HG02588 (cell line): ENCODE results near the gene RAD9A.

ENCODE experiments used
- ATAC-seq: cut with Tn5 transposase; IDR thresholded peaks from one replicate; pipeline ENCODE4 v1.9.1; 2021; ENCODE audit warnings: mild to moderate bottlenecking, moderate library complexity; ENCODE audit not compliant: unreplicated experiment

The RAD9A gene

DNA sequence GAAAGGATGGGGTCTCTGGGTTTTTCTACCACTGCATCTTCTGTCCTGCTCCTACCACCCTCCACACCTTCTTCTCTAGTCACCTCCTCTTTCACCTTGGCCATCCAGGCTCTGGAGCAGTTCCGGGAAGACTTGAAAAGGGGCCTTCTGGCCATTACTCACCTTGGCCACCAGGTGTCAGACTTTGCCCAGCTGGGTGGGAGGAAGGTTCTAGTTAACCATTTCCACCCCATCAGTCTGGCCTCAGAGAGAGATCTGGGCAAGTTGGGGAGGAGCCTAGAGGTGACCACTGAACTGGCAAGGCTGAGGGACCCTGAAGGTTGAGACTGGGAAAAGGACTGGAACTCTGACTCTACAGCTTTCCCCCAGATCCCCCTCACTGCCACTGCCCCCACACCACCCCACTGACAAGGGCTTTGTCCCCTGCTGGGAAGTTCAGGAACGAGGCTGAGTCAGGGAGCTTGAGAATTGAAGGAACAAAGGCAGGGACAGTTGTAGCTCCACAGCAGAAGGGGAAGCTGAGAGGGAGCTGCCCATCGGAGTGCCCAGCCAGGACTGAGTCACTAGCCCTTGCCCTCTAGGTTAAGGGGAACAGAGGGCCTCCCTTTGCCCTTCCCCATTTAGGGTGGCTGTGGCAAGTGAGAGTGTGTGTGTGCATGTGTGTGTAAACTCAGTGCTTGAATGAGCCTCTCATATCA is 34.8 kb upstream of the RAD9A start:
- no peak for ATAC-seq

DNA sequence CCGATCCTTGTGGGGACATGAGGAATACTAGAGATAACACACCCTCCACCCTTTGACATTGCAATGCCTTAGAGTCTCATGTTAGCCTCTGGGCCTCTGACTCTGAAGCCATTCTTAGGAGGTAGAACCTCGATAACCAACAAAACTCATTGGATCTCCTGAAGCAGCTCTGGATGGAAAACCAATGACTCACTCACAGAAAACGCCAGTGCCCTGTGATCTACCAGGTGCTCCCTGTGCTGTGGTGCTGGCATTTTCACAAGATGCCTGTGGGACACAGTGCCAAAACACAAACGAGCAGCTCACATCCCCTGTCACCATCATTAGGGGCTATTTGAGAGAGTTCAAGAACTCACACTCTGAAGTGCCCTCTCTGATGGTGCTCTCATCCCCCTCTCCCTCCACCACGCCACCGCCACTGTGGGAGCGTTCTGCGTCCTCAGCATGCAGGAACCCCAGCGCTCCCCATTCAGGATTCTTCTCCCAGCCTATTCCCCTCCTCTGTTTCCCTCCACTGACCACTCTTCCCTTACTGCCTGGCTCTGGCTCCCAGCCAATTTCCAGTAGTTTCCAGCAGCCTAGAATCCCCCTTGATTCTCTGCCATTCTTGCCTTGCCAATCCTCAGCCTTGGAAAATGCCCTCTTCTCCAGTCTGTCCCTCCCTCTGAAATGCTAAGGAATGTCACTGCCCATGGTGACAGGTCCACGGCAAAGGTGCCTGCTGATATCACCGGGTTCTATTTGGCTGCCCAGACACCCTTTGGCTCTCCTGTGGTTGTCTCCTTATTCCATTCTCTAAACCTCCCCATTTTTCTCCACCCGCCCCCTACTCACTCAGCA is 33.7 kb upstream of the RAD9A start:
- no peak for ATAC-seq

DNA sequence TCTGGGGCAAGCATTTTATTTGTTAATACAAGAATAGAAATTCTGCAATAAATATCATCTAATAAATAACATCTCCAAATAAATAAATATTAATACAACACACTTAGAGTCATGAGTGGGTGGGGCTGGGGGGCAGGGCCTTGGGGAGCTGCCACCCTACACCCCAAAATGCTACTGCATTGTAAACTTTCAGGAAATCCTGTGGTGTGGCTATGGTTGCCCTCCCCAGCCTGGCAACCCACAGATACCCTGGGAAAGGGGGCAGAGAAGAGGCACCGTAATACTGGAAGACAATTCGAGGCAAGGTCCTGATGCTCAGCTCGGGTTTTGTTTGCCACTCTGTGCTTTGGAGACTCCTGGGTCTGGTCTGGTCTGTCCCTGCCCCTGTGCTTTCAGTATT is 27.6 kb upstream of the RAD9A start:
- ATAC-seq, result no peak

DNA sequence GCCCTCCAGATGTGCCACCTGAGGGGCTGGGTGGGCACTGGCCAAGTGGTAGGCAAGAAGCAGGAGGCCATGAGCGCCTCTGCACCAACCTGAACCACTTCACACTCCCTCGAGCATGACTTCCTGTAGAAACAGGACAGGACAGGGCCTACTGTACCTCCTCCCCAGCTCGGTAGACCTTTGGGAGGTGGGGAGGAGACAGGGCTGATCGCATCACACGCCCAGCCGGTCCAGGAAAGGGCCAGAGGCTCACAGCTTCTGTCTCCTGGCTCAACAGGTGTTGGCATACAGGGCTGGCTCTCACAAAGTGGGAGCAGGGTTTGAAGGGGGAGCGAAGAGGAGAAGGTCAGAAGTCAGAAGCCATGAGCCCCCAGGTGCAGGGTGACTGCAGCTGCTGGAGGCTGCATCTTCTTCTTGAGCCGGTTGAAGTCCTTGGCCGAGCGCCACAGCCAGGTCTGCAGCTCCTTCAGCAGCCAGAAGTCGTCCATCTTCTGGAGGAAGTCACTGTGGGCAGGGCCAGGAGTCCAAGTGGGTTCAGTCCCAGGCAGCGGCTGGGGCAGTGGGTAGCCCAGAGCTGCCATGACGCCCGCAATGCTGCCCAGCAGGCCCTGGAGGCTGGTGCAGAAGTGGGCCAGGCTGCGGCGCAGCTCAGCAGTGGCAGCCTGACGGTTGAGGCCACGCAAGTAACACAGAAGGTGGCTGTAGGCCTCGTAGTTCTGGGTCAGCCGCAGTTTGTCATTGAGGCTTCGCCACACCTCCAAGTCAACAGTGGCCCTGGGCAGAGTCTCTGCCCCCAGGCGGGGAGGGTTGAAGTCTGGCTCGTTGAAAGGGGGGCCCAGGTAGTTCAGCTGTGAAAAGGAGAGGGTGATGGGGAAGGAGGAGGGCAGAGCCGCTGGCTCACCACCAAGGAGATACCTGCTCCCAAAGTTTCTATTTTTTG is 26.7 kb upstream of the RAD9A start:
- no peak for ATAC-seq

DNA sequence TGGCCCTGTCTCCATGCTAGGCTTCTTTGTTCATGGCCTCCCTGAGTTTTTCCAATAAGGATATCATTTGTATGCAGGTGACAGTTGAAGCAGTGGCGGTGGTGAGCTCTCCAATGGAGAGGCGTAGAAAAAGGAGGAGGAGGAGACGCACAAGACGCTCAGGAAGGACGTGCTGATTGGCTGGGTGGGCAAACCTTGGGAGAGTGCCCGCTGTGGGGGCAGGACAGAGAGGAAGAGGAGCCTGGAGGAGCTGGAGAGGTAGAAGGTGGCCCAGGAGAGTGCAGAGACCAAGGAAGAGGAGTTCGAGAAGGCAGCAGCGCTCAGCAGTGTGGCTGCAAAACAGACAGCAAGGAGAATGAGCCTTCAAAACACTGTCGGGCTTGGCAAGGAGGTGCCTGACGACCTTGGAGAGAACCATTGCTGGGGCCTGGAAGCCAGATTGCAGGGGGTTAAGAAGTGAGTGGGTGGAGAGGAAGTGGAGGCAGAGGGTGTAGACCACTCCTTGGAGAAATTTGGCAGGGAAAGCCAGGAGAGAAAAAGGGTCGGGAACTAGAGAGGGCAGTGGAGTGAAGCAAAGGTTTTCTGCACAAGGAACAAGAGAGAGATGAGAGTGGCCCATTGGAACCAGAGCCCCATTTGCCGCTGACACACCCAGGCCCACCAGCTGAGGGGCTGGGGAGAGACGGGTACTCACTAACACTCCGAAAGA is 25.9 kb upstream of the RAD9A start:
- no peak for ATAC-seq

DNA sequence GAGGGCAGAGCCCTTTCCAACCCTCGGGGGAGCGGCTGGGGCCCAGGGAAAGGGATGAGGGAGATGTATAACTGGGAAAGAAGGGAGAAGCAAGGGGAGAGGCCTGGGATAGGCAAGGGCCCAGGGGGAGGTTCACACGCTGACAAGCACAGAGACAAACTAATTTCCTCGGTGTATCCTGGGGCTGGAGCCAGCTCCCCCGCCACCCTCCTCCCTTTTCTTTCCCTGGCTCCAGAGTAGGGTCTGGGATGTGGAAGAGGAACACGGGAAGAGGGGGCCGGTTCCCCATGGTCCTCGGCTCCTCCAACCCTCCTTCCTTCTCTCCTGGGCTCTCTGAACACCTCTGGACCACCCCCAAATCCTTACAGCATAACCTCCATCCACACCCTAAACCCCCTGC is 25.2 kb upstream of the RAD9A start:
- ATAC-seq, result no peak

DNA sequence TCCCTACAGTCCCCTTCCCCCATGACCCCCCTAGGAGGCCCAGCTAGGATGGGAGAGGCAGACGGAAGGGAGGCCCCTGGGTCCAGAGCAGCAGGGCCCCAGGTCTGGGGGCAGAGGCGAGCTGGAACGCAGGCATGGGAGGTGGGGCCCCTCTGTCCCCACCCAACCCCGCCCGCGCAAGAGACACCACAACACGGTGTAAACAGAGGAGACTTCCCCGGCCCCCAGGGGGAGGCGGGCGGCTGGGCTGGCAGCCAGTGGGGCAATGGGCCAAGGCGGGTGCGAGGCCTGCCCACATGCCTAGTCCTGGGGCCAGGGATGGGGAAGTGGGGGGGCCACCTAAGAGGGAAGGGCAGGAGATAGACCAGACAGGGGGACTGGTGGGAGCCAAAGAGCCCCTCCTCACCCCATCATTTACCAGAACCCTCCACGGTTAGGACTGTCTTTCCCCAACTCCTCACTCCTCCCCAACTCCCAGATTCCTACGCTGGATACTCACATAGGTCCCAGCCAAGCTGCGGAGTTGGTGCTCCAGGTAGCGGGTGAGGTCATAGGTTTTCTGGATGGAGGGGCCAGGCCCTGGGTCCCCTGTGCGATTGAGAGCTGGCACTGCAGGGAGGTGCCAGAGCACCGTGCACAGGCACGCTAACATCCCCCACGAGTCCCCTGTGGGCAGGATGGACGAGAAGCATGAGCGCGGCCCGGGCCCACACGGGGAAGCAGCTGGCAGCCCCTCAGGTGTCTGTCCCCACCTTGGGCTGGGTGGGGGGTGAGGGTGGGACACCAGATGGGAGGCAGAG is 24.6 kb upstream of the RAD9A start:
- no peak for ATAC-seq

DNA sequence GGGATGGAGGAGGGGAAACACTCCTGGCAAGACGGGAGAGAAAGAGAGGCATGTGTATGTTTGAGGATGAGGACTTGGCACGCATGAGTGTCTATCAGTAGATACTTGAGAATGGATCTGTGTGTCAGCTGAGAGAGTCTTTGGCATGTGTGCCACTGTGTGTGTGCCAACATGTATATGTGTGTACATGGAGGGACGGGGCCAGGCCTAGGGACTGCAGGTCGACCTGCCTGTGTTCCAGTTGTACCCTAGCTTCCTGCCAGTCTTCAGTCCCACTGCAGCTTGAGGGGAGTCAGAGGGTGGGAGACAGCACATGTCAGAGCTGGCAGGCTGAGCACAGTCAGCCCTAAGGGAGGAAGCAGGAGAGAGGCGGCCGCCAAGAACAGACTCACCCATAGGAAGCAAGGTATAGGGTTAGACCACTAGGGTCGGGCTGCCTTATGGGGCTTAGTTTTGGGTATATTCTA is 24.0 kb upstream of the RAD9A start:
- ATAC-seq, result no peak

DNA sequence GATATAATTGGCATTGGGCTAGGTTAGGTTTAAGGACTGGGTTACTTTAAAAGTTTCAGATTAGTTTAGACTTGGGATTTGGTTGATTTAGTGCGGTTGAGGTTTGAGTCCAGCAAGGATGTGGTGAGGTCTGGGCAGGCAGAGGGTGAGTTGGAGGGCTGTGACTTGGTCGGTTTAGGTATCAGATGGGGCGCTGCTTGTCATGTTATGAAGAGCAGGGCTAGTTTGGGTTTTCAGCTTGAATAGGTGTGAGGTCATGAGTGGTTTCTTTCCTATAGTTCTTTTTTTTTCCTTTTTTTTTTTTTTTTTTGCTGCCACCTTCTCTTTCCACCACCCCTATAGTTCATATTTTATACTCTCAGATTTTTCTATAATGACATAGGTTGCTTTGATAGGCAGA is 23.2 kb upstream of the RAD9A start:
- ATAC-seq, result no peak

DNA sequence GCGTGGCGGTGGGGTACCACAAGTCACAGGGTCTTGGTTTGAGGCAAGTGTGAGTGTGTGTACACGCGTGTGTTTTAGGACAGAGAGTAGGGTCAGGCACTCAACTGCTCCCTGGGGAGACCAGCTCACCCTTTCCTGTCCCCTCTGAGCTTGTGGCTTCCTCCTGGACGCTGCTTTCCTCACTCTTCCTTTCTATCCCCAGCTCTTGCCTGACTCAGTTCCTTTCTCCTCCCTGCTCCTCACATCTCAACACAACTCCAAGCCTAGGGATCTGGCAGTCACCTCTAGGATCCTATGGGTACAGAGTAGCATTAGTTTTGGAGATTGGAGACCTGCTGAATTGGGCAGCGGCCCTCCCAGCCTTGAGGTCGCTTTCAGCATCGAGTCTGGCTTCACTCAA is 22.5 kb upstream of the RAD9A start:
- no peak for ATAC-seq

DNA sequence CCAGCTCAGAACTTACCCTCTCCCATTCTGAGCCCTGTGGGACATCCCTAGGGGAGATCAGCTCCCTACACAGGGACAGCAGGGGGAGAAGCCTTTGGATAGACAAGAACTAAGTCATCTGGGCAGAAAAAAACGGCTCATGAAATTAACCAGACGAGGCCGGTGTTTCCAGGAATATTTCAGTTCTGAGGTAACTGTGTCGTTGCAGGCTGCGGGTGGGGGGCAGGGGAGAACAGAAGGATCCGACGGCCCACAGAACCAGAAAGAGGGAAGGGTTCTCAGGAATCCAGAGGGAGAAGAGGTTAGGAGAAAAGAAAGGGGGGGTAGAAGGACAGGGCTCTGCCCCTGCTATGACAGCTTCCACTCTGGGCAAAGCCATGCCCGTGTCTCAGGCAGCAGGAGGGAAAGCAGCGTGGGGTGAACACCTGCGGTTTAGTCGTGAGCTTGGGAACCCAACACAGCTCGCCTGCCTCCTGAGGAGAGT is 21.9 kb upstream of the RAD9A start:
- ATAC-seq, result no peak

DNA sequence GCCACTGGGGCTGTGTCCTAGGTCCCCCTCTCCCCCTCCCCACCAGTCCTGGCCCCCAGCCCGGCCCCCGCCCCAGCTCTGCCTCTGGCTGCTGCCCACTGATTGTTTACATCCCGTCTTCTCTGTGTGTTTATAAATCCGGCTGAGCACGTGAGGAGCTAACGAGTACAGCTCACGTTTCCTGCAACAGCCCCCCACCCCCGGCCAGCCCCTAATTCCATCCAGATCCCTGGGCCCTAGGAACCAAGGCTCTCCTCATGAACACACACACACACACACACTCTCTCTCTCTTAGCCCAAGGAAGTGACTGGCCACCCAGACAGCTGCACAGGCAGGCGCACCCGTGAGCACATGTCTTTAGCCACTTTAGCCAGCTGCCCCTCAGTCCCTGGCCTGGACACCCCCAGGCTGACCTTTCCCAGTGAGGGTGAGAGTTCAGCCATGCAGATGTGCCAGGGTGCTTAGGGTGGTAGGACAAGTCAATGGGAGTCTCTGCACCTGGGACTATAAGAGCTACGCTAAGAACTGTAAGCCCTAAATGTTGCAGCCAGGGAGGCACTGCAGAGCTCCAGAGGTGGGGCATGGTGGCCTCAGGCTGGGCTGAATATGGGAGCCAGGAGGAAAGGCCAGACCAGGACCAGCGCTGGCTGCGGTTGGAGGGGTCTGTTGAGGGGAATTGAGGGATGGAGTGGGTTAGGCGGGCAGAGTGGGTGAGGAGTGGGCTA is 21.3 kb upstream of the RAD9A start:
- ATAC-seq, result no peak

DNA sequence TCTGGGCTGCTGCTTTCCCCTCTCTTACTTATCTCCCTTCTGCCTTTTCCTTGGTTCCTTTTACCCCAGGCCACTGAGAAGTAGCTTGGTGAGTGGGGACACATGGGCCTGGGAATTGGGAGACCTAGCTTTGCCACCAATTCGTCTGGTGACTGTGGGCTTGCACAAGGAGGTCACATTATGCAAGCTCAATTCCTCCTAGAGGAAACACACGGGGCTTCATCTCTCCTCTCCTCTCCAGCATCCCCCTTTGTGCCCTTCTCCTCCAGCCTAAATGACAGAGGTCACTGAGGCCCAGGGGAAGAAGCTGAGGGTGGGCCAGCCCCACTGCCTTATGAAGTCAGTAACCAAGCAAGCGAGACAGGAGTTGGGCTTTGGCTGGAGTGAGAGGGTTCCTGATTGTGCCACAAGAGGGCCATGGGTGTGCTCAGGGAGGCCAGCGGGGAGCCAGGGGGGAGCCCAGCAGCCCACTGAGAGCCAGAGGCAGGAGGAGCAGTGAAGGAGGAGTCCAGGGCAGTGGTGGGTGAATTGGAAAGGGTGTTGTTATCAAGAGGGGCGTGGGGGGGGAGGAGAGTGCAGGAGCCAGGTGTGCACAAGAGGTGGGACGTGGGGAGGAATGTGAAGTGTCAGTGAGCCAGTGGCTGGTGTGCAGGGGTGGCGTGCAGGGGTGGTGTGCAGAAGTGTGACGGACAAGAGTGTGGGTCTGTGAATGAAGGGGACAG is 20.4 kb upstream of the RAD9A start:
- ATAC-seq, result no peak

DNA sequence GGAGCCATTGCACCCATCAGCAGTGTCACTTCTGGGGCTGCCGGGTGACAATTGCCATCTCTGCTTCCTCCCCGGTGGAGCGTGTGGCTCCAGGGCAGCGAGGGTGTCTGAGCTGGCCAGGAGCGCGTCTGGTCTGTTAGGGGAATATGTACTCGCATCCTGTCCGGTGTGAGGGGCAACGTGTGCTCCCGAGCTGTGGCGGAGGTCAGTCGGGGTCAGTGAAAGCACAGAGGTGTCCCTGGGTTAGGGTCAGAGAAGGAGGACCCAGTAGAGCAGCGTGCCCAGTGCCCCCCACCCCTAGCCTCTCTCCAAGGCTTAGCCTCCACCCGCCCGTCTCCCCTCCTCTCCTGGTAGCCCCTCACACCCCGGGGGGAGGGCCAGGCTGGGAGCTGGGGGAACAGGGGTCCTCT is 19.9 kb upstream of the RAD9A start:
- no peak for ATAC-seq

DNA sequence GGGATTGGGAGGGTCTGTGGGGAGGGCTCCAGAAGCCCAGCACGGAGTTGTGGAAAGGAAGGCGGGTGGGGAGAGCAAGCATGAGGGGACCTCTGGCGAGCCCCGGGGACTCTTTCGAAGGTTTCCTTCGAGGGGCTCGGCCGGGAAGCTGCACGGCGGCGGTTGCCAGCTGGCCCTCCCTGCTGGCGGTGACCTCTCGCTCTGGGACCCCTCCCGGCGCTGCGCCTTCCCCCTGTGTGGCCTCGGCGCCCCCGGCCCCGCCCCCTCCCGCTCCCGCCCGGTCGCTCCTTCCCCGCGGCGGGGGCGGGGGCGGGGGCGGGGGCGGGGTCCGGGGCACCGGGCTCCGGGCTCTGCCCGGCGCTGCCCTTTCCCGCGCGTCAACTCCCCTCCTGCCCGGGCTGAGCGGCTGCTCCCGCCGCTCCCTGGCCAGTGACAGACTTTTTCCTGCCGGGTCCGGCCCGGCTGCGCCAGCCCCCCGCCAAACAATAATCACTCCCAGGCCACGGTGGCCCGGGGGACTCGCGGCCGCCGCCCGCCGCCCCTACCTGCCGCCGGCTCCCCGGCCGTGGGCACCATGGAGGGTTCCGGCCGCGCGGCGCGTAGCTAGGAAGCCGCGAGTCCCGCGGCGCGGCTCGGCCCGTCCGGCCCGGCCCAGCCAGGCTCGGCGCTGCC is 19.3 kb upstream of the RAD9A start:
- ATAC-seq, result no peak

DNA sequence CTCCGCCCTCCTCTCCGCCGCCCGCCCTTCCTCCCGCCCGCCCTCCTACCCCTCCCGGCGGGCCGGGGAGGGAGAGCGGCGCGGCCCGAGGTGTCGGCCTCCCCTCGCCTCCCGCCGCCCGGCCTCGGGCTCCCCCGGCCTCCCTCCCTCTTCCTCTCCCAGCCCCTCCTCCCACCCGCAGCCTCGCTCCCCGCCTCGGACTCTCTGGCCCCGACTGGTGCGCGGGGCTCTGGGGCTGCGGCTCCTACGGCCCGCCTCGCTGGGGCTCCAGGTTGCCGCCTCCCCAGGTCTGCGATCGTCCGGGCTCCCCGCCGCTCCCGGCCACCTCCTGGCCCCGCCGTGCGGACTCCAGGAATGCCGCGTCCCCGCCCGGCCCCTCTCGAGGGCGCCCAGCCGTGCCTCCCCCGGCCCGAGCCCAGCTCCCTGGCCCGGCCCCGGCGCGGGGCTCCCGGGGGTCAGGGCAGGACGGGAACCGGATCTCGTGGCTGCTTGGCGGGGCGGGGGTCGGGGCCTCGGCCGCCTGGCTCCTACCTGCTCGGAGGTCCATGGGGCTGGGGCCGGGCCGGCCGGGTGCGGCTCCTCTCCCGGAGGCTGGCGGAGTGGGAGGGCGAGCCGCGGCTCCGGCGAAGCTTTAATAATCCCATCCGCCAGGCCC is 18.7 kb upstream of the RAD9A start, which contains the start of gene CLCF1:
Gene CLCF1 (minus strand): TSS at position 606 of the 655 bp plus-strand sequence. CDS start 59 bp downstream, at position 547.
- ATAC-seq, result no peak
